ENCODE measurements around the gene DELE1. TPM values are rescaled to one million over a fixed set of nuclear protein-coding genes. Genes with fewer than 3 reads are reported as not detected.

The DELE1 gene
- total RNA-seq, 2 donors from 2014 or later, result 66.7 to 98.1 TPM

DNA sequence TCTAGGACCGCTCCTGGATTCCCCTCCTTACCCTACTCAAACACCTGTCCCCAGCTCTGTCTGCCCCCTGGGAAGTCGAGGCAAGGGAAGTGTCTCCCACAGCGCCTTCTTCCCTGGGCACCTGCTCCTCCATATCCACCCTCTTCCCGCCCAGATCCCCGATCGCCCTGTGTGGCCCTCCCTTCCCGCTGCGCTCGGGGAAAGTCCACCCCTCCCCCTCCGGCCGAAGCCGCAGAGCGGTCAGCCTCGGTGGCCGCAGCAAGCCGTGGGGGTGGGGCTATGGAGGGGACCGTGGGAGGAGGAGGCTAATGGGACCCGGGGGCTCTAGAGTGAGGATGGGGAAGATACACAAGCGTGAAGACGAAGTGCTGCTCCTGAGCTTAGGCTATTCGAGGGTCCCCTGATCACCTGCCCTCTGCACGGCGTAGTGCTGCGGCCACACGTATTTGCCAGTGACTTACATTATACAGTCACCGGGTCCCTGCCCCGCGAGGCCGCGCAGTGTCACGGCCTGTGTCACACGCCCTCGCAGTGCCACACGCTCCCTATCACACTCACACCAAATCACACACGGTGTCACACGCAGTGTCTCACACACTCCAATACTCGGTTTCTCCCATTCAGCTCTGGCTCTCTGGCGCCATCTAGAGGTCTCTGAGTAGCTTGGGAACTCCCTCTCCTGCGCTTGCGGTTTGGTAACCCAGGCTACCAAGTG lies 44.8 kb upstream of the DELE1 start:
- WGBS, result under 1% methylated on average over 40 of the region's 40 CpGs
- peaks cover 8% of the 10 kb centered on the region for H3K27me3 ChIP-seq (replicated peaks; ENCODE audit: insufficient read depth)
- intact Hi-C loops (cut with DNase I), result loop anchor here (2.0 to 5.0 kb wide), 3 partner anchors 83 to 186 kb away; no protein-coding TSS in a partner anchor

DNA sequence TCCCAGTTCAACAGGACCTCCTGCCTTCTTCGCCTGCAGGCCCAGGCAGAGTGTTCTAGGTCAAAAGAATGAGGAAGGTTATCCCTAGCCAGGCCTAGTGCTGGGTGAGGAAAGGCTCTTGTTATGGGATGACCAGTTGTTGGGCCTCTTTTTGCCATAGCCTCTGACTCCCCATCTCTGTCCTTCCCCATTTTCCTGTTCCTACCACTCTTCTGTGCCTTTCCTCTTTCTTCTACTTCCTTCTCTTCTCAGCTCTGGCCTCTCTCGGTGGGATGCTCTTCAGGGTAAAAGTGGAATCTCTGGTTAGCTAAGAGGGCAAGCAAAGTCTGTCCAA lies 44.3 kb upstream of the DELE1 start:
- no peak for DNase-seq (ENCODE audit: low spot score)
- TF ChIP-seq POLR2AphosphoS5 (IDR thresholded peaks at IDR 0.05), result no peak
- TF ChIP-seq, protein P1, sequence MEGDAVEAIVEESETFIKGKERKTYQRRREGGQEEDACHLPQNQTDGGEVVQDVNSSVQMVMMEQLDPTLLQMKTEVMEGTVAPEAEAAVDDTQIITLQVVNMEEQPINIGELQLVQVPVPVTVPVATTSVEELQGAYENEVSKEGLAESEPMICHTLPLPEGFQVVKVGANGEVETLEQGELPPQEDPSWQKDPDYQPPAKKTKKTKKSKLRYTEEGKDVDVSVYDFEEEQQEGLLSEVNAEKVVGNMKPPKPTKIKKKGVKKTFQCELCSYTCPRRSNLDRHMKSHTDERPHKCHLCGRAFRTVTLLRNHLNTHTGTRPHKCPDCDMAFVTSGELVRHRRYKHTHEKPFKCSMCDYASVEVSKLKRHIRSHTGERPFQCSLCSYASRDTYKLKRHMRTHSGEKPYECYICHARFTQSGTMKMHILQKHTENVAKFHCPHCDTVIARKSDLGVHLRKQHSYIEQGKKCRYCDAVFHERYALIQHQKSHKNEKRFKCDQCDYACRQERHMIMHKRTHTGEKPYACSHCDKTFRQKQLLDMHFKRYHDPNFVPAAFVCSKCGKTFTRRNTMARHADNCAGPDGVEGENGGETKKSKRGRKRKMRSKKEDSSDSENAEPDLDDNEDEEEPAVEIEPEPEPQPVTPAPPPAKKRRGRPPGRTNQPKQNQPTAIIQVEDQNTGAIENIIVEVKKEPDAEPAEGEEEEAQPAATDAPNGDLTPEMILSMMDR (IDR thresholded peaks at IDR 0.05), result no peak
- TF ChIP-seq POLR2A (IDR thresholded peaks at IDR 0.05), result no peak
- intact Hi-C loops (cut with DNase I), result loop anchor here (2.0 to 5.0 kb wide), 3 partner anchors 83 to 187 kb away; no protein-coding TSS in a partner anchor
- Histone ChIP-seq H3K36me3 (no peaks in the 10 kb centered on the region), H3K4me1 (replicated peaks) (peaks cover 3% of the 10 kb centered on the region), H3K9me3 (no peaks in the 10 kb centered on the region), H3K27me3 (replicated peaks; ENCODE audit: insufficient read depth) (peaks cover 8% of the 10 kb centered on the region), H3K27ac (no peak overlapping the region), H3K4me3 (no peak overlapping the region)
- WGBS, result 2% methylated on average over 2 of the region's 2 CpGs

More for the DNA sequence above, 44.8 kb upstream of the DELE1 start:
- peak; percentile 22 for TF ChIP-seq POLR2A (IDR thresholded peaks at IDR 0.05)
- TF ChIP-seq, protein P1 (IDR thresholded peaks at IDR 0.05), result peak; percentile 93 to 99 (median 98)
- TF ChIP-seq POLR2AphosphoS5 (IDR thresholded peaks at IDR 0.05), result peak; percentile 79
- H3K4me3 ChIP-seq, result peak overlapping the region; percentile 78 to 88
- no peaks in the 10 kb centered on the region for H3K36me3 ChIP-seq
- H3K9me3 ChIP-seq, result no peaks in the 10 kb centered on the region
- peak; percentile 96 for DNase-seq (ENCODE audit: low spot score)
- H3K4me1 ChIP-seq (replicated peaks), result peaks cover 3% of the 10 kb centered on the region
- H3K27ac ChIP-seq, result peak overlapping the region; percentile 86 to 95

DNA sequence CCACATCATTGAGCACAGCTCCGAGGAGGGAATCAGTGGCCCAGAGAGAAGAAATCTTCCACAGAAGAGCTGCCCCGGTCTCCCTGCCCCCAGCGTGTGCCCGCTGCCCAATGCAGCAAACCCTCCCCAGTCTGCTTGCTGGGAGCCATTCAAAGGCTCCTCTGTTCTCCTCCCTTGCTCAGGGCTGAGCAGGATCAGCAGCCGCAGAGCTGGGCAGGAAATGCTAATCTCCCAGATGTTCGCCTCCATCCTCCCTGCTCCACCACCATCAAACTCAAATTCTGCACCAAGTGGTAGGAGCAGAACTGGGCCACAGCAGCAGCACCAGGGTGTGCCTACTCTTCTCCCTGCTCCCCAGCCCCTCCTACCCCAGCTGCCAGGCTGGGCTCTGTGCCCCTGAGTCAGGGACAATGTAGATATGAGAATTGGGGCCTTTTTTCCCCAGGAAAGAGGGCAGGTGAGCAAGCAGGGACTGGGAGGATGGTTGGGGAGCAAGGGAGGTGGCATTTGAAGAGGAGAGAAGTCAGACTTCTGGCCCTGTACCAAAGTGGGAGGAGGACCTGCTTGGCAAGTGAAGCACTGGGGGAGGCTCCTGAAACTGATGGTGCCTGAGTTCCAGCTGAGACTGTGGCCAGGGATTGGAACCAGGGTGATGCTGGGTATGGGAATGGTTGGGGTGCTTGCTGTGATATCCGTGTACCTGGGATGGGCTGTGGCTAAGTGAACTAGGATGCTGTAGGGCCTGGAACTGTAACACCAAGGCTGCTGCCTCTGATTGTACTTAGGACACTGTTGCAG lies 43.5 kb upstream of the DELE1 start:
- DNase-seq (ENCODE audit: low spot score), result no peak
- Histone ChIP-seq H3K27ac (no peak overlapping the region), H3K4me3 (no peak overlapping the region), H3K4me1 (replicated peaks) (peaks cover 3% of the 10 kb centered on the region), H3K36me3 (no peaks in the 10 kb centered on the region), H3K27me3 (replicated peaks; ENCODE audit: insufficient read depth) (peaks cover 8% of the 10 kb centered on the region), H3K9me3 (no peaks in the 10 kb centered on the region)
- TF ChIP-seq POLR2A (IDR thresholded peaks at IDR 0.05) (no peak), POLR2AphosphoS5 (IDR thresholded peaks at IDR 0.05) (no peak)
- TF ChIP-seq, protein P1 (IDR thresholded peaks at IDR 0.05), result no peak
- intact Hi-C loops (cut with DNase I), result loop anchor here (2.0 to 5.0 kb wide), 3 partner anchors 82 to 187 kb away; no protein-coding TSS in a partner anchor
- 42% methylated on average over 7 of the region's 7 CpGs for WGBS

DNA sequence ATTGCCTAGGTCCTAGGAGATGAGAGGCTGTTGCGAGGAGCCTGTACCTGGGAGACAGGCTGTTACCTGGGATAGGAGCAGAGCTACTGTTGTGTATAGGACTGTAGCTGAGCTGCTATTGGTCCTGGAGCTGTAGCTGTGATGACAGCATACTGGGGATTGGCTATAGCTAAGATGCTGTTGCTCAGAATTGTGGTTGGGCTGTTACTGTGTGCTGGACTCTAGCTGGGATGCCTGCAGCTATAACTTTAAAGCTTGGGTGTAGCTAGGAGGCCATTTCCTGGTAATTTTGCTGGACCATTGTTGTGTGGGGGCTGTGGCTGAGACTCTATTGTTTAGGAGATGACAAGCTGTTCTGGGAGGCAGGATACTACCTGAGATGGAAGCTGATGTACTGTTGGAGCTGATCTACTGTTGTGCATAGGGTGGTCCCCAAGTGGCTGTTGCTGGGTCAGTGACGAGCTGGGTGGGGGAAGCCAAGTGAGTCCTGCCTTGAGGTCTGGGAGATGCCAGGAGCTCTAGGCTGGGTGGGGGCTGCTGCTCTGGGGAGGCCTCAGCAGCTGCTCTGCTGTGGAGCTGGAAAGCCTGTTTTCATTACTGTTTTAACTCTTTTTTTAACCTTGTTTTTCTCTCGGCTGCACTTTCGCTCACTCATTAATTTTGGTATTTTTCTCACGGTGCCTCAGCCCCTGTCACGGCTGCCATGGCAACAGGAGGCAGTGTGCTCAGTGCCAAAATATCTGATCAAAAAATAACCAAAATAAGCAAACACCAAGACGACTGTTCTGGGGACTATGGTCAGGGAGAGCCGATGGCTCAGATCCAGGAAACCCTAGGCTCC lies 42.5 kb upstream of the DELE1 start:
- intact Hi-C loops (cut with DNase I), result no loop called here
- Histone ChIP-seq H3K4me3 (no peak overlapping the region), H3K36me3 (no peaks in the 10 kb centered on the region), H3K27me3 (replicated peaks; ENCODE audit: insufficient read depth) (peaks cover 8% of the 10 kb centered on the region), H3K27ac (no peak overlapping the region), H3K4me1 (replicated peaks) (peaks cover 3% of the 10 kb centered on the region), H3K9me3 (no peaks in the 10 kb centered on the region)
- WGBS, result 29% methylated on average over 8 of the region's 8 CpGs
- no peak for DNase-seq (ENCODE audit: low spot score)
- TF ChIP-seq, protein P1 (IDR thresholded peaks at IDR 0.05), result no peak
- no peak for TF ChIP-seq POLR2A (IDR thresholded peaks at IDR 0.05)
- no peak for TF ChIP-seq POLR2AphosphoS5 (IDR thresholded peaks at IDR 0.05)

Measured in prostate gland (tissue), 2 donors.